ENCODE measurements around the gene SEBOX. TPM values are rescaled to one million over a fixed set of nuclear protein-coding genes. Genes with fewer than 3 reads are reported as not detected.

The SEBOX gene
- polyA plus RNA-seq, 1 experiment, result not detected

DNA sequence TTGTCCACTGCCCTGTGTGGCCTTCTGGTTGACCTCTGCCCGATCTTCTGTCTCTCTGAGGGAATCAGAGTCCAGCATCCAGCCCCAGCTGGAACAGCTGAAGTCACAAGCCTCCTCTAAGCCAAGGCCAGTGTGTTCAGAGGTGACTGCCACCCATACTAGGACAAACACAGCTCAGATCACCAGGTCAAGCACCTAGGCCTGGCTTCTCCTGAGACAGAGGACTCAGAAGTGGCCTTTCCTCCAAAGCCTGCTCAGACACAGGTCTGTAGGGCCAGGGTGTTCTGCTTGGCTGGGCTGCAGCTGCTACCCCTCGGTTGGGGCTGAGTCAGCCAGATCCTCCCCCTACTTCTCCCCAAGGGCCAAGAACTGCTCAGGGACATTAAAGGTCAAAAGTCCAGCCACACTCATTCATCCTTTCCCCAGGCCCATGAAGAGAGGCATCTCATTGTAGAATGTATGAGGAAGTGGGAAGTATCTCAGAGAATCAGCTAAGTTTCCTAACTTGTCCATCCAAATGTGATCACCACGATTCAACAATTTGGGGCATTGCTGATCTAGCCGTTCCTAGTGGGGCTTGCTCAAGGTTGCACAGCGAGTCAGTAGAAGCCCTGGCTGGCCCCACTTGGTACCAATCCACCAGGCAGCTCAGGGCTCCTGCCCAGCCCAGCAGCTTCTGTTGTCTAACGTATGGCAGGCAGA lies 33.4 kb upstream of the SEBOX start:
- ChIA-PET CTCF (interaction anchor here (0.7 kb wide), 1 partner anchor 97 kb away, joined by 3 read pairs; no protein-coding TSS in a partner anchor), POLR2A (interaction anchor here (0.5 kb wide), 1 partner anchor 23 kb away, joined by 3 read pairs; no protein-coding TSS in a partner anchor)
- TF ChIP-seq, protein P1, sequence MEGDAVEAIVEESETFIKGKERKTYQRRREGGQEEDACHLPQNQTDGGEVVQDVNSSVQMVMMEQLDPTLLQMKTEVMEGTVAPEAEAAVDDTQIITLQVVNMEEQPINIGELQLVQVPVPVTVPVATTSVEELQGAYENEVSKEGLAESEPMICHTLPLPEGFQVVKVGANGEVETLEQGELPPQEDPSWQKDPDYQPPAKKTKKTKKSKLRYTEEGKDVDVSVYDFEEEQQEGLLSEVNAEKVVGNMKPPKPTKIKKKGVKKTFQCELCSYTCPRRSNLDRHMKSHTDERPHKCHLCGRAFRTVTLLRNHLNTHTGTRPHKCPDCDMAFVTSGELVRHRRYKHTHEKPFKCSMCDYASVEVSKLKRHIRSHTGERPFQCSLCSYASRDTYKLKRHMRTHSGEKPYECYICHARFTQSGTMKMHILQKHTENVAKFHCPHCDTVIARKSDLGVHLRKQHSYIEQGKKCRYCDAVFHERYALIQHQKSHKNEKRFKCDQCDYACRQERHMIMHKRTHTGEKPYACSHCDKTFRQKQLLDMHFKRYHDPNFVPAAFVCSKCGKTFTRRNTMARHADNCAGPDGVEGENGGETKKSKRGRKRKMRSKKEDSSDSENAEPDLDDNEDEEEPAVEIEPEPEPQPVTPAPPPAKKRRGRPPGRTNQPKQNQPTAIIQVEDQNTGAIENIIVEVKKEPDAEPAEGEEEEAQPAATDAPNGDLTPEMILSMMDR (IDR thresholded peaks at IDR 0.05; ENCODE audit: low read depth, low read length), result no peak
- Histone ChIP-seq H3K4me3 (ENCODE audit: low read depth, low read length) (no peak overlapping the region), H3K27ac (ENCODE audit: low read depth, low read length) (no peak overlapping the region), H3K27me3 (ENCODE audit: control insufficient read depth, insufficient read depth, low read length) (no peaks in the 10 kb centered on the region), H3K9me3 (ENCODE audit: control insufficient read depth, insufficient read depth, low read length) (no peaks in the 10 kb centered on the region)
- DNase-seq (ENCODE audit: low read depth, low spot score), result no peak

GRCh38 chr17:28397687-28398279 lies 32.8 kb upstream of the SEBOX start:
- no peak overlapping the region for H3K4me3 ChIP-seq (ENCODE audit: low read depth, low read length)
- CTCF ChIA-PET, result interaction anchor here (0.7 kb wide), 1 partner anchor 98 kb away, joined by 3 read pairs; no protein-coding TSS in a partner anchor
- H3K27me3 ChIP-seq (ENCODE audit: control insufficient read depth, insufficient read depth, low read length), result no peaks in the 10 kb centered on the region
- TF ChIP-seq, protein P1 (IDR thresholded peaks at IDR 0.05; ENCODE audit: low read depth, low read length), result no peak
- POLR2A ChIA-PET, result no interaction called here
- no peak for DNase-seq (ENCODE audit: low read depth, low spot score)
- no peak overlapping the region for H3K27ac ChIP-seq (ENCODE audit: low read depth, low read length)
- H3K9me3 ChIP-seq (ENCODE audit: control insufficient read depth, insufficient read depth, low read length), result no peaks in the 10 kb centered on the region

DNA sequence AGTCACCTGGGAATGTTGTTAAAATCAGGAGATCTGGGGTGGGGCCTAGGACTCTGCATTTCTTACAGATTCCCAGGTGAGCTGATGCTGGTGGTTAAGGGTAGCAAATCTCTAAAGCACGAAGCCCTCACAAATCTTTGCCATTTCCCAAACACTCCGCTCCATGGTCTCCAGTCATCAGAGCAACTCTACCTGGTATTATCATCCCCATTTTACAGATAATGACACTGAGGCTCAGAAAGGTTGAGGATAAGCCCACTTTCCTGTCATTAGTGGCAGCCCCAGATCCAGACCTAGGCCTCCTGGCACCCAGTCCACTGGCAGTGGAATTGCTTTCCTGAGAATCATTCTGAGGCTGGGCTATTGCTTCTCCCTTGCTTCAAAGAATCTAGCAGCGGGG lies 32.3 kb upstream of the SEBOX start:
- TF ChIP-seq, protein P1 (IDR thresholded peaks at IDR 0.05; ENCODE audit: low read depth, low read length), result no peak
- no peaks in the 10 kb centered on the region for H3K27me3 ChIP-seq (ENCODE audit: control insufficient read depth, insufficient read depth, low read length)
- ChIA-PET POLR2A (no interaction called here), CTCF (no interaction called here)
- H3K27ac ChIP-seq (ENCODE audit: low read depth, low read length), result no peak overlapping the region
- no peak for DNase-seq (ENCODE audit: low read depth, low spot score)
- no peak overlapping the region for H3K4me3 ChIP-seq (ENCODE audit: low read depth, low read length)
- no peaks in the 10 kb centered on the region for H3K9me3 ChIP-seq (ENCODE audit: control insufficient read depth, insufficient read depth, low read length)

- Histone ChIP-seq H3K9me3 (ENCODE audit: control insufficient read depth, insufficient read depth, low read length) (no peaks in the 10 kb centered on the region), H3K4me3 (ENCODE audit: low read depth, low read length) (no peak overlapping the region), H3K27ac (ENCODE audit: low read depth, low read length) (no peak overlapping the region), H3K27me3 (ENCODE audit: control insufficient read depth, insufficient read depth, low read length) (no peaks in the 10 kb centered on the region)
- DNase-seq (ENCODE audit: low read depth, low spot score), result no peak
- TF ChIP-seq, protein P1 (IDR thresholded peaks at IDR 0.05; ENCODE audit: low read depth, low read length), result no peak
- ChIA-PET POLR2A (no interaction called here), CTCF (interaction anchor here (0.5 kb wide), 1 partner anchor 31 kb away, joined by 4 read pairs; no protein-coding TSS in a partner anchor)
These were observed 31.7 kb upstream of the SEBOX start for GRCh38 chr17:28396635-28397239.

DNA sequence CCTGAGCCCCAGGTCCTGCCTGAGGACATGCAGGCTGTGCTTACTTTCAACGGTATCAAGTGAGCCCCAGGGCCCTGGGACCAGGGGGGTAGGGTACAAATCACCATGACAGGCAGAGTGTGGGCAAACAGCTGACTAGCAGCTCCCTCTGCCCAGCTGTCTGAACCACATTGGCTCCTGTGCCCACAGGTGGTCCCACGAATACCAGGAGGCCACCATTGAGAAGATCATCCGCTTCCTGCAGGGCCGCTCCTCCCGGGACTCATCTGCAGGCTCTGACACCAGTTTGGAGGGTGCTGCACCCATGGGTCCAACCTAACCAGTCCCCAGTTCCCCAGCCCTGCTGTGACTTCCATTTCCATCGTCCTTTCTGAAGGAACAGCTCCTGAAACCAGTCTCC lies 31.0 kb upstream of the SEBOX start:
- Histone ChIP-seq H3K4me3 (ENCODE audit: low read depth, low read length) (no peak overlapping the region), H3K27ac (ENCODE audit: low read depth, low read length) (no peak overlapping the region), H3K9me3 (ENCODE audit: control insufficient read depth, insufficient read depth, low read length) (no peaks in the 10 kb centered on the region), H3K27me3 (ENCODE audit: control insufficient read depth, insufficient read depth, low read length) (no peaks in the 10 kb centered on the region)
- TF ChIP-seq, protein P1 (IDR thresholded peaks at IDR 0.05; ENCODE audit: low read depth, low read length), result no peak
- ChIA-PET POLR2A (no interaction called here), CTCF (interaction anchor here (1.0 kb wide), 1 partner anchor 144 kb away, joined by 3 read pairs; no protein-coding TSS in a partner anchor)
- no peak for DNase-seq (ENCODE audit: low read depth, low spot score)
